Adrenal gland (tissue), 5 donors: ENCODE data around the gene CTTNBP2NL.

ENCODE experiments used
- POLR2A ChIP-seq, 2 donors: fragments of 450-650 bp; IDR thresholded peaks; one replicate each; pipeline ENCODE4 v1.6.1; 2017; ENCODE audit warnings: antibody characterized with exemption in 2 of 2, mild to moderate bottlenecking in 2 of 2, moderate library complexity in 1 of 2
- TF ChIP-seq, protein P1 (sequence below), 6 experiments: fragments of 450-650 bp in 4 of 6; fragments of 200-600 bp in 2 of 6; sonication (generic) in 1 of 6; IDR thresholded peaks; 1 replicate in 5 of 6; 2 replicates in 1 of 6; pipeline versions ENCODE4 v1.5.1 to v1.8.0; 2016 to 2021; ENCODE audit warnings: antibody characterized with exemption in 6 of 6, mild to moderate bottlenecking in 2 of 6, moderate library complexity in 1 of 6
- donor health status: DM: no; HTN: no; CAD: no.

DNA sequence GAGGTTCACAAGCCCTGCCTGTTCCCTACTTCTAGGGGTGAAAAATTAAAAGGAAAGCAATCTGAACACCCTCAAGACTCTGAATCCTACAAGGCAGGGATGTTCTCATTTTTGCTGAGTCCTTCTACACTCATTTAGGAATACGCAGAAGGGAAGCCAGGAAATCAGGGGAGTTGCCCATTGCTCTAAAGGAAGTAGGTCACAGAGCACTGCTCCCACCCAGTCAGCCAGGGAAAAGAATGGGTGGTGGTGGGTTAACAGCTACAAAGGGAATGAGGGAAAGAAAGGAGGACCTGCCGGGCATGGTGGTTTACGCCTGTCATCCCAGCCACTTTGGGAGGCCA is 2.4 kb upstream of the CTTNBP2NL start:
- TF ChIP-seq, protein P1, sequence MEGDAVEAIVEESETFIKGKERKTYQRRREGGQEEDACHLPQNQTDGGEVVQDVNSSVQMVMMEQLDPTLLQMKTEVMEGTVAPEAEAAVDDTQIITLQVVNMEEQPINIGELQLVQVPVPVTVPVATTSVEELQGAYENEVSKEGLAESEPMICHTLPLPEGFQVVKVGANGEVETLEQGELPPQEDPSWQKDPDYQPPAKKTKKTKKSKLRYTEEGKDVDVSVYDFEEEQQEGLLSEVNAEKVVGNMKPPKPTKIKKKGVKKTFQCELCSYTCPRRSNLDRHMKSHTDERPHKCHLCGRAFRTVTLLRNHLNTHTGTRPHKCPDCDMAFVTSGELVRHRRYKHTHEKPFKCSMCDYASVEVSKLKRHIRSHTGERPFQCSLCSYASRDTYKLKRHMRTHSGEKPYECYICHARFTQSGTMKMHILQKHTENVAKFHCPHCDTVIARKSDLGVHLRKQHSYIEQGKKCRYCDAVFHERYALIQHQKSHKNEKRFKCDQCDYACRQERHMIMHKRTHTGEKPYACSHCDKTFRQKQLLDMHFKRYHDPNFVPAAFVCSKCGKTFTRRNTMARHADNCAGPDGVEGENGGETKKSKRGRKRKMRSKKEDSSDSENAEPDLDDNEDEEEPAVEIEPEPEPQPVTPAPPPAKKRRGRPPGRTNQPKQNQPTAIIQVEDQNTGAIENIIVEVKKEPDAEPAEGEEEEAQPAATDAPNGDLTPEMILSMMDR (IDR thresholded peaks at IDR 0.05), result no peak
- no peak for TF ChIP-seq POLR2A (IDR thresholded peaks at IDR 0.05)
